ENCODE measurements around the gene CUX1. TPM values are rescaled to one million over a fixed set of nuclear protein-coding genes. Genes with fewer than 3 reads are reported as not detected.

CUX1 gene
- total RNA-seq, 4 donors from 2014 or later = 42.8 to 59.0 (median 47.4) TPM

- TF ChIP-seq, protein P1, sequence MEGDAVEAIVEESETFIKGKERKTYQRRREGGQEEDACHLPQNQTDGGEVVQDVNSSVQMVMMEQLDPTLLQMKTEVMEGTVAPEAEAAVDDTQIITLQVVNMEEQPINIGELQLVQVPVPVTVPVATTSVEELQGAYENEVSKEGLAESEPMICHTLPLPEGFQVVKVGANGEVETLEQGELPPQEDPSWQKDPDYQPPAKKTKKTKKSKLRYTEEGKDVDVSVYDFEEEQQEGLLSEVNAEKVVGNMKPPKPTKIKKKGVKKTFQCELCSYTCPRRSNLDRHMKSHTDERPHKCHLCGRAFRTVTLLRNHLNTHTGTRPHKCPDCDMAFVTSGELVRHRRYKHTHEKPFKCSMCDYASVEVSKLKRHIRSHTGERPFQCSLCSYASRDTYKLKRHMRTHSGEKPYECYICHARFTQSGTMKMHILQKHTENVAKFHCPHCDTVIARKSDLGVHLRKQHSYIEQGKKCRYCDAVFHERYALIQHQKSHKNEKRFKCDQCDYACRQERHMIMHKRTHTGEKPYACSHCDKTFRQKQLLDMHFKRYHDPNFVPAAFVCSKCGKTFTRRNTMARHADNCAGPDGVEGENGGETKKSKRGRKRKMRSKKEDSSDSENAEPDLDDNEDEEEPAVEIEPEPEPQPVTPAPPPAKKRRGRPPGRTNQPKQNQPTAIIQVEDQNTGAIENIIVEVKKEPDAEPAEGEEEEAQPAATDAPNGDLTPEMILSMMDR (IDR thresholded peaks at IDR 0.05; ENCODE audit: low read depth) = no peak
Observed at GRCh38 chr7:102272075-102272916, 454.9 kb downstream of the CUX1 start.

DNA sequence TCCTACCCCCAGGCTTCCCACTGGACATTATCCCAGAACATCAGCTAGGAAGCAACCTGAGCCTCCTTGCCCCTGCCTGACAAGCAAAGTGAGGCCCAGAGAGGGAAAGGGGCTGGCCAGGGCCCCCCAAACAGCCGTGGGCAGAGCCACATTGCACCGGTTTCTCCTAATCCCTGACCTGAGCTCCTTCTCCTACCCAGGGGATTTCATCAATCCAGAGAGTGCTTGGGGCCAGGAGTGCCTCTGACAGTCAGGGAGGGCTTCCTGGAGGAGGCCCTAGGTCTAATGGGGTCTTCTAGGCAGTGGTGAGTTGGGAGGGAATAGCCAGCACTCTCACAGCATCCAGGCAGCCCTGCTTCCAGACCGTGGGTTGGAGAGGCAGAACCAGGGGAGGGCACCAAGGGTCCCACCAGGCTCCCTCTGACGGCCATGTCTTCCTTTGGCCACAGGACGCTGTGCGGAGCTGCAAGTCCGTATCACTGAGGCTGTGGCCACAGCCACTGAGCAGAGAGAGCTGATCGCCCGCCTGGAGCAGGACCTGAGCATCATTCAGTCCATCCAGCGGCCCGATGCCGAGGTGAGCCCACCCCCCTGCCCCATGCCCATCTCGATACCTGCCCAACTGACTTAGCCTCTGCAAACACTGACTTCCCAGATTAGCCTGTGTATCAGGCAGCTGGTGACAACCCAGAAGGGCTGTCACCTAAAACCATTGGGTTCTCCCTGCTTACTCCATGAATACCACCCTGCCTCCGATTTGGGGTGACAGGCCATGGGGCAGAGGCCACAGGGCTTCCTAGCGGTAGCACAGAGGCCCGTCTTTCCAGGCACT, 455.7 kb downstream of the CUX1 start:
- TF ChIP-seq, protein P1 (IDR thresholded peaks at IDR 0.05; ENCODE audit: low read depth) = no peak

GRCh38 chr7:102273749-102274712, 456.6 kb downstream of the CUX1 start:
- TF ChIP-seq, protein P1 (IDR thresholded peaks at IDR 0.05; ENCODE audit: low read depth) = no peak

GRCh38 chr7:102275123-102275703, 457.8 kb downstream of the CUX1 start:
- TF ChIP-seq, protein P1 (IDR thresholded peaks at IDR 0.05; ENCODE audit: low read depth) = no peak

GRCh38 chr7:102277901-102278300, 460.5 kb downstream of the CUX1 start:
- TF ChIP-seq, protein P1 (IDR thresholded peaks at IDR 0.05; ENCODE audit: low read depth) = no peak

GRCh38 chr7:102279537-102280400, 462.3 kb downstream of the CUX1 start:
- TF ChIP-seq, protein P1 (IDR thresholded peaks at IDR 0.05; ENCODE audit: low read depth) = no peak

Measured in subcutaneous adipose tissue (tissue), 4 donors.